Stomach (tissue), 9 donors: ENCODE data around the gene PCDHGA9. TPM values are rescaled to one million over a fixed set of nuclear protein-coding genes. Genes with fewer than 3 reads are reported as not detected.

Experiments used
- DNase-seq, 2 donors: peaks; one replicate each; pipeline versions ENCODE4 v3.0.0 to v3.0.0-alpha.2; 2013 to 2019
- H3K27ac ChIP-seq, 5 donors: fragments of 200-600 bp in 4 of 5; sonication (generic) in 4 of 5; one replicate each; pipeline ENCODE4 v1.5.1; 2013 to 2019; ENCODE audit warnings: mild to moderate bottlenecking in 1 of 5, moderate library complexity in 1 of 5
- H3K27me3 ChIP-seq, 3 donors: fragments of 200-600 bp; sonication (generic); one replicate each; pipeline ENCODE4 v1.5.1; 2017 to 2019; ENCODE audit warnings: mixed run types in 1 of 3
- H3K36me3 ChIP-seq, 4 donors: fragments of 200-600 bp; sonication (generic); 1 replicate in 3 of 4; 2 replicates in 1 of 4; pipeline ENCODE4 v1.5.1; 2016 to 2019
- H3K4me1 ChIP-seq, 4 donors: fragments of 200-600 bp; sonication (generic); one replicate each; pipeline ENCODE4 v1.5.1; 2016 to 2019
- H3K4me3 ChIP-seq, 4 donors: fragments of 200-600 bp; sonication (generic) in 3 of 4; one replicate each; pipeline ENCODE4 v1.5.1; 2016 to 2019; ENCODE audit warnings: mild to moderate bottlenecking in 1 of 4
- H3K9me3 ChIP-seq, 4 donors: fragments of 200-600 bp; sonication (generic); one replicate each; pipeline ENCODE4 v1.5.1; 2016 to 2019
- CTCF ChIP-seq, 7 experiments: fragments of 450-650 bp in 4 of 7; fragments of 200-600 bp in 3 of 7; sonication (generic) in 3 of 7; IDR thresholded peaks; one replicate each; pipeline ENCODE4 v1.5.1; 2016 to 2019; ENCODE audit warnings: antibody characterized with exemption in 7 of 7, control low read depth in 2 of 7, mild to moderate bottlenecking in 1 of 7
- EP300 ChIP-seq: sonication (generic); formaldehyde crosslinking; IDR thresholded peaks from one replicate; pipeline ENCODE4 v1.6.1; 2017; ENCODE audit warnings: antibody characterized with exemption
- POLR2A ChIP-seq, 4 donors: fragments of 450-650 bp; IDR thresholded peaks; one replicate each; pipeline ENCODE4 v1.6.1; 2016; ENCODE audit warnings: antibody characterized with exemption in 4 of 4, control low read depth in 2 of 4, mild to moderate bottlenecking in 1 of 4, moderate library complexity in 1 of 4
- POLR2AphosphoS5 ChIP-seq, 3 donors: sonication (generic); formaldehyde crosslinking; IDR thresholded peaks; one replicate each; pipeline ENCODE4 v1.6.1; 2016; ENCODE audit warnings: antibody characterized with exemption in 3 of 3
- WGBS, 5 donors: extraction: QIAGEN DNeasy Blood & Tissue Kit in 3 of 5; methylation state at CpG; one replicate each; pipeline versions ENCODE4 v1.1.5 to v1.1.7; 2013 to 2018; 5-methylcytosine and 5-hydroxymethylcytosine counted together
- intact Hi-C: fragments of 100-400 bp; cut with DNase I; formaldehyde crosslinking; loops from one replicate; pipeline ENCODE4 v1.15.1; 2023; ENCODE audit warnings: low total_unique reads
- polyA plus RNA-seq, 3 donors: library from polyadenylated mRNA; stranded (reverse); fragments of 200-250 nt; gene quantifications; one replicate each; pipeline ENCODE4 v1.2.3, GENCODE V29; 2013
- total RNA-seq, 5 donors: library from RNA; depleted of rRNA; stranded (reverse); fragments of >200 nt; gene quantifications; one replicate each; pipeline versions ENCODE4 v1.1.0 to v1.2.3, GENCODE V29; 2014 to 2016
- donor health status: healthy with polysubstance abuse.
- donor health status: Bipolar disorder and iron deficiency.
- donor health status: healthy.

PCDHGA9 gene
- total and polyA plus RNA-seq, 8 donors: 0.13 to 10.1 (median 2.0) TPM; not detected in 2

DNA sequence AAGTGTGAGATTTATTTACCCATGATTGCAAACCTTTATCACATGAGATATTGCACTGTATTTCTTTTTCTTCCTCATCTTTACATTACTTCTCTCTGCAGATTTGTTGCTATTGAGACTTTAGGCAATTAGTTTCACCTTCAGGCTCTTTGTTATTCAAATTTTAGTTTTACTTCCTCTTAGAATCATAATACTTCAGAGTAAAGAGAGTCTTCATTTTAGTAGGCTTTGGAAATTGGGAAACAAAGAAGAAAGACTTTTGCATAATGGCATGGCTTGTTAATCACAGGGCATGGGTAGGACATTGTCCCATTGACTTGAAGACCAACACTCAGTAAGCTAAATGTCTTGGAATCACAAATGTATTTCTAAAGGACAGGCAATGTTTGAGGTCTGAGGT lies 39.9 kb upstream of the PCDHGA9 start:
- Histone ChIP-seq H3K4me3 (no peak overlapping the region), H3K36me3 (peaks cover 0 to 5% (median 0%) of the 10 kb centered on the region in 4 donors), H3K4me1 (no peaks in the 10 kb centered on the region), H3K27me3 (peaks cover 5 to 83% (median 40%) of the 10 kb centered on the region in 3 donors), H3K27ac (no peak overlapping the region), H3K9me3 (peaks cover 60 to 97% (median 97%) of the 10 kb centered on the region in 4 donors)
- intact Hi-C loops: no loop called here
- no peak for TF ChIP-seq POLR2AphosphoS5 (IDR thresholded peaks at IDR 0.05)
- TF ChIP-seq EP300: no peak
- TF ChIP-seq POLR2A (IDR thresholded peaks at IDR 0.05): no peak
- TF ChIP-seq CTCF (IDR thresholded peaks at IDR 0.05): no peak
- DNase-seq: no peak

GRCh38 chr5:141363952-141364660 lies 38.5 kb upstream of the PCDHGA9 start, which contains the start of gene PCDHGA5:
Gene PCDHGA5, plus strand, starts transcription at chr5:141364162. Its CDS starts 169 bp downstream, at chr5:141364331.
- DNase-seq: peak in 1 of 2 donors; percentile 22
- Histone ChIP-seq H3K4me3 (no peak within 1 kb of the TSS), H3K4me1 (no peaks in the 10 kb centered on the region), H3K36me3 (peaks cover 0 to 5% (median 0%) of the 10 kb centered on the region in 4 donors), H3K27me3 (peaks cover 5 to 79% (median 40%) of the 10 kb centered on the region in 3 donors), H3K9me3 (peaks cover 61 to 100% (median 88%) of the 10 kb centered on the region in 4 donors), H3K27ac (no peak within 1 kb of the TSS)
- intact Hi-C loops: no loop called here
- TF ChIP-seq EP300 (no peak), CTCF (IDR thresholded peaks at IDR 0.05) (no peak), POLR2A (IDR thresholded peaks at IDR 0.05) (no peak), POLR2AphosphoS5 (IDR thresholded peaks at IDR 0.05) (no peak)
- WGBS, 5 donors: 16 to 28% (median 19%) methylated on average over 32 to 34 of the region's 34 CpGs

DNA sequence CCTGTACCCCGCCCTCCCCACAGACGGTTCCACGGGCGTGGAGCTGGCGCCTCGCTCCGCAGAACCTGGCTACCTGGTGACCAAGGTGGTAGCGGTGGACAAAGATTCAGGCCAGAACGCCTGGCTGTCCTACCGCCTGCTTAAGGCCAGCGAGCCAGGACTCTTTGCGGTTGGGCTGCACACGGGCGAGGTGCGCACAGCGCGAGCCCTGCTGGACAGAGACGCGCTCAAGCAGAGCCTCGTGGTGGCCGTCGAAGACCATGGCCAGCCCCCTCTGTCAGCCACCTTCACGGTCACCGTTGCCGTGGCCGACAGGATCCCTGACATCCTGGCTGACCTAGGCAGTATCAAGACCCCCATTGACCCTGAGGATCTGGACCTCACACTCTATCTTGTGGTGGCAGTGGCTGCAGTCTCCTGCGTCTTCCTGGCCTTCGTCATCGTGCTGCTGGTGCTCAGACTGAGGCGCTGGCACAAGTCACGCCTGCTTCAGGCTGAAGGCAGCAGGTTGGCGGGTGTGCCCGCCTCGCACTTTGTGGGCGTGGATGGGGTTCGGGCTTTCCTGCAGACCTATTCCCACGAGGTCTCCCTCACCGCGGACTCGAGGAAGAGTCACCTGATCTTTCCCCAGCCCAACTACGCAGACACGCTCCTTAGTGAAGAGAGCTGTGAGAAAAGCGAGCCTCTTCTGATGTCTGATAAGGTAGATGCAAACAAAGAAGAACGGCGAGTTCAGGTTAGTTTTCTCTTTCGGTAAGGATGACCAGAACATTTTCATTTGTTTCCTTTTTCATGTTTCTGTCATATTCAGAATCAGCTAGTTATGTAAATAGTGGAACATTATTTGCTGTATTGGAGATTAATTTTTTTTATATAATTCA lies 36.3 kb upstream of the PCDHGA9 start:
- 31 to 45% (median 32%) methylated on average over 30 to 46 of the region's 46 CpGs for WGBS, 5 donors
- peaks cover 57 to 100% (median 86%) of the 10 kb centered on the region in 4 donors for H3K9me3 ChIP-seq
- no peaks in the 10 kb centered on the region for H3K4me1 ChIP-seq
- no peak overlapping the region for H3K4me3 ChIP-seq
- H3K27ac ChIP-seq: no peak overlapping the region
- no peak for DNase-seq
- no peak for TF ChIP-seq POLR2A (IDR thresholded peaks at IDR 0.05)
- no peak for TF ChIP-seq CTCF (IDR thresholded peaks at IDR 0.05)
- TF ChIP-seq EP300: no peak
- TF ChIP-seq POLR2AphosphoS5 (IDR thresholded peaks at IDR 0.05): no peak
- peaks cover 3 to 79% (median 45%) of the 10 kb centered on the region in 3 donors for H3K27me3 ChIP-seq
- H3K36me3 ChIP-seq: peaks cover 0 to 4% (median 0%) of the 10 kb centered on the region in 4 donors
- intact Hi-C loops: no loop called here
